ENCODE measurements around the gene ADAM20. TPM values are rescaled to one million over a fixed set of nuclear protein-coding genes. Genes with fewer than 3 reads are reported as not detected.
"Not testable (repeated sequence)": the region's sequence is repeated elsewhere in the genome, so short reads cannot be mapped to it uniquely, and the experiment has no call there.

Gene ADAM20
- total and polyA plus RNA-seq, 7 donors: 0.06 to 4.4 (median 2.5) TPM; not detected in 2

DNA sequence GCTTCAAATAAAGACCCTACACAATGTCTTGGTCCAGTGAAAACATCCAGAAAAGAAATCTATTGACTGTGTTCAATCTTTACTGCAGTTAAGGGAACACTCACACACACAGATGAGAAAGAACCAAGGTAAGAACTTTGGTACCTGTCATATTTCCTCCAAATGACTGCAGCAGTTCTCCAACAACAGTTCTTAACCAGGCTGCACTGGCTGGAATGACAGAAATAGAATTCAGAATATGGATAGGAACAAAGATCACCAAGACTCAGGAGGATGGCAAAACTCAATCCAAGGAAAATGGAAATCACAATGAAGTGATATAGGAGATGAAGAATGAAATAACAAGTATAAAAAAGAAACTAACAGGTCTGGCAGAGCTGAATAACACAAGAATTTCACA, 36.6 kb downstream of the ADAM20 start:
- no peak for DNase-seq
- Histone ChIP-seq H3K4me3 (no peak overlapping the region), H3K27ac (no peak overlapping the region), H3K27me3 (no peaks in the 10 kb centered on the region), H3K4me1 (no peaks in the 10 kb centered on the region), H3K9me3 (peaks cover 0 to 4% (median 0%) of the 10 kb centered on the region in 4 donors), H3K36me3 (no peaks in the 10 kb centered on the region)
- intact Hi-C loops (cut with DNase I): no loop called here
- TF ChIP-seq POLR2AphosphoS5 (IDR thresholded peaks at IDR 0.05): no peak

- Histone ChIP-seq H3K27ac (no peak overlapping the region), H3K27me3 (no peaks in the 10 kb centered on the region), H3K4me3 (no peak overlapping the region), H3K36me3 (peaks cover 0 to 30% (median 7%) of the 10 kb centered on the region in 4 donors), H3K4me1 (no peaks in the 10 kb centered on the region), H3K9me3 (peaks cover 0 to 26% (median 13%) of the 10 kb centered on the region in 4 donors)
- 70 to 86% methylated on average over 3 of the region's 3 CpGs for WGBS, 2 donors
- DNase-seq: no peak
- intact Hi-C loops (cut with DNase I): no loop called here
- TF ChIP-seq POLR2AphosphoS5 (IDR thresholded peaks at IDR 0.05): no peak
- TF ChIP-seq POLR2A (IDR thresholded peaks at IDR 0.05): no peak
Measured at GRCh38 chr14:70489579-70490200, 45.1 kb downstream of the ADAM20 start.

GRCh38 chr14:70477356-70478105, 57.3 kb downstream of the ADAM20 start:
- H3K4me1 ChIP-seq; intact Hi-C loops (cut with DNase I): not testable (repeated sequence)
- 96 to 97% methylated on average over 57 of the region's 57 CpGs for WGBS, 2 donors

DNA sequence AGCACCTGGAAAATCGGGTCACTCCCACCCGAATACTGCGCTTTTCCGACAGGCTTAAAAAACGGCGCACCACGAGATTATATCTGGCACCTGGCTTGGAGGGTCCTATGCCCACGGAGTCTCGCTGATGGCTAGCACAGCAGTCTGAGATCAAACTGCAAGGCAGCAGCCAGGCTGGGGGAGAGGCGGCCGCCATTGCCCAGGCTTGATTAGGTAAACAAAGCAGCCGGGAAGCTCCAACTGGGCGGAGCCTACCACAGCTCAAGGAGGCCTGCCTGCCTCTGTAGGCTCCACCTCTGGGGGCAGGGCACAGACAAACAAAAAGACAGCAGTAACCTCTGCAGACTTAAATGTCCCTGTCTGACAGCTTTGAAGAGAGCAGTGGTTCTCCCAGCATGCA, 59.3 kb downstream of the ADAM20 start:
- DNase-seq; H3K36me3 ChIP-seq; H3K4me3 ChIP-seq; H3K9me3 ChIP-seq; H3K27me3 ChIP-seq; H3K27ac ChIP-seq; intact Hi-C loops (cut with DNase I); H3K4me1 ChIP-seq: not testable (repeated sequence)
- WGBS, 2 donors: 80 to 90% methylated on average over 13 of the region's 13 CpGs

More at GRCh38 chr14:70477356-70478105, 57.3 kb downstream of the ADAM20 start:
- H3K27ac ChIP-seq, H3K27me3 ChIP-seq, DNase-seq, H3K36me3 ChIP-seq, H3K9me3 ChIP-seq, H3K4me3 ChIP-seq: not testable (repeated sequence)

DNA sequence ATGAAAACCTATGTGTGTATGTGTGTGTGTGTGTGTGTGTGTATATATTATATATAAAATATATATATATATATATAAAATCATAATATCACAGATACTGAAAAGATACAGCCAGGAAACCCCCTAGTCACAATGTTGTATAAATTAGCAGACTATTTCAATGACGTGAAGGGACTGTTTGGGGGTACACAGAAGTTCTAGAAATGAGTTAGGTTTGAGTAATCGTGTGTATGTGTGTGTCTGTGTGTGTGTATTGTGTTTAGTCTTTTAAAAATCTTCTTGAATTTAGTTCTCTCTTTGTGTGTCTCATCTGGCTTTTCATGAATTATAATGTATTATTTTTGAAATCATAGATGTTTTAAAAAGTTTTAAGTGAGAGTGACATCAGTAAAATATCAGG, 61.0 kb downstream of the ADAM20 start:
- peaks cover 0 to 4% (median 0%) of the 10 kb centered on the region in 4 donors for H3K36me3 ChIP-seq
- 77 to 85% methylated on average over 2 of the region's 2 CpGs for WGBS, 2 donors
- no peak for TF ChIP-seq POLR2A (IDR thresholded peaks at IDR 0.05)
- no peak for TF ChIP-seq POLR2AphosphoS5 (IDR thresholded peaks at IDR 0.05)
- no peak for TF ChIP-seq EP300 (IDR thresholded peaks at IDR 0.05)
- TF ChIP-seq CTCF (IDR thresholded peaks at IDR 0.05): no peak
- H3K27ac ChIP-seq: no peak overlapping the region
- no peak overlapping the region for H3K4me3 ChIP-seq
- no peak for DNase-seq
- H3K4me1 ChIP-seq: no peaks in the 10 kb centered on the region
- no peaks in the 10 kb centered on the region for H3K27me3 ChIP-seq
- H3K9me3 ChIP-seq: no peaks in the 10 kb centered on the region
- intact Hi-C loops (cut with DNase I): no loop called here

Small RNA genes within 50 kb of the gene (small RNA-seq; reads per million reads assigned to genes)
- 0 reads per million in 3 donors for gene RNU6-659P

Other genes starting within 250 kb of the ADAM20 start
- 10 to 100 TPM; 16.8 to 33.2 (median 24.3) TPM for gene COX16, start 175.3 kb downstream of the ADAM20 start, total RNA-seq
- gene COX16, start 175.3 kb downstream of the ADAM20 start, polyA plus RNA-seq: 10 to 100 TPM; 65.7 to 90.1 (median 84.6) TPM
- 10 to 100 TPM; 26.0 to 44.6 (median 36.9) TPM for gene SYNJ2BP, start 117.9 kb downstream of the ADAM20 start, total RNA-seq
- 10 to 100 TPM; 13.8 to 21.7 (median 18.7) TPM for gene SYNJ2BP, start 117.9 kb downstream of the ADAM20 start, polyA plus RNA-seq
- under 1 TPM in 1 of 4 donors, not detected in 3; 0.27 TPM for gene ADAM21, start 82.8 kb downstream of the ADAM20 start, total RNA-seq
- gene ADAM21, start 82.8 kb downstream of the ADAM20 start, polyA plus RNA-seq: under 1 TPM in 1 of 3 donors, not detected in 2; 0.09 TPM
- 10 to 100 TPM; 24.3 to 40.7 (median 30.1) TPM for gene MED6, start 65.7 kb upstream of the ADAM20 start, total RNA-seq
- gene MED6, start 65.7 kb upstream of the ADAM20 start, polyA plus RNA-seq: 10 to 100 TPM; 15.0 to 26.1 (median 20.6) TPM
- gene TTC9, start 106.9 kb upstream of the ADAM20 start, total RNA-seq: under 1 TPM; 0.16 to 0.81 (median 0.63) TPM
- gene TTC9, start 106.9 kb upstream of the ADAM20 start, polyA plus RNA-seq: 1 to 10 TPM in 1 of 3 donors, under 1 TPM in 1, not detected in 1; 0.60 to 3.6 TPM

Data from sigmoid colon (tissue), 7 donors.